Measurements from ENCODE around the gene TMPRSS4. TPM values are rescaled to one million over a fixed set of nuclear protein-coding genes. Genes with fewer than 3 reads are reported as not detected.

The TMPRSS4 gene
- total RNA-seq, 1 donor from 2014 or later = not detected

DNA sequence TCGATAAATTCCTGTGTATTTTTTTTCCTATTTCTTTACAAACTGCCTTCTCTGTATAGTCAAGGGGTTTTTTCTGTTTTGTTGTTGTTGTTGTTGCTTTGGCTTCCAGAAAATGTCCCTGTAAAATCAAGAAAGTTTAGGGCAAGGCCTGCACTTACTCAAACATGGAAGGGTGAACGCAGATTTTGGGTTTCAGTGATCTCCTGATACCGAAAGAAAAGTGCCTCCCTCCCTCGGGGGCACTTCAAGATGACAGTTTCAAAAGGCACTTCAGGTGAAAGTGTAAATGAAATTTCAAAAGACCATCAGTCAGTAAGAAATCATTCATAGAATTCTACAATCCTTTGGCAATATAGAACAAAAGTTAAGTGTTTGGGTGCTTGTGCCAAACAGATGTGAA, 43.4 kb upstream of the TMPRSS4 start:
- Mint-ChIP-seq H3K27ac (ENCODE audit: unreplicated experiment) (no peak overlapping the region), H3K4me1 (ENCODE audit: low read depth, unreplicated experiment) (no peaks in the 10 kb centered on the region), H3K27me3 (ENCODE audit: low read depth, unreplicated experiment) (peaks cover 37% of the 10 kb centered on the region), H3K4me3 (ENCODE audit: unreplicated experiment) (no peak overlapping the region), H3K36me3 (ENCODE audit: low read depth, unreplicated experiment) (no peaks in the 10 kb centered on the region), H3K9me3 (ENCODE audit: unreplicated experiment) (no peaks in the 10 kb centered on the region)
- DNase-seq (ENCODE audit: low read depth) = no peak
- no peaks in the 10 kb centered on the region for H3K27me3 ChIP-seq (ENCODE audit: insufficient read depth, low read length)
- no peaks in the 10 kb centered on the region for H3K4me1 ChIP-seq (ENCODE audit: insufficient read depth, low read length)
- no peak overlapping the region for H3K27ac ChIP-seq (ENCODE audit: low read depth, low read length)
- no peak for FAIRE-seq
- H3K4me3 ChIP-seq (ENCODE audit: insufficient read depth, low read depth, low read length) = no peak overlapping the region
- no peaks in the 10 kb centered on the region for H3K9me3 ChIP-seq (ENCODE audit: insufficient read depth, low read depth, low read length)
- no peak overlapping the region for H3K9ac ChIP-seq (ENCODE audit: low read length)
- no peaks in the 10 kb centered on the region for H4K20me1 ChIP-seq (ENCODE audit: insufficient read depth, low read length)
- no peak overlapping the region for H2AFZ ChIP-seq (ENCODE audit: low read depth, low read length)
- H3K36me3 ChIP-seq (ENCODE audit: insufficient read depth, low read length) = no peaks in the 10 kb centered on the region
- TF ChIP-seq, protein P1, sequence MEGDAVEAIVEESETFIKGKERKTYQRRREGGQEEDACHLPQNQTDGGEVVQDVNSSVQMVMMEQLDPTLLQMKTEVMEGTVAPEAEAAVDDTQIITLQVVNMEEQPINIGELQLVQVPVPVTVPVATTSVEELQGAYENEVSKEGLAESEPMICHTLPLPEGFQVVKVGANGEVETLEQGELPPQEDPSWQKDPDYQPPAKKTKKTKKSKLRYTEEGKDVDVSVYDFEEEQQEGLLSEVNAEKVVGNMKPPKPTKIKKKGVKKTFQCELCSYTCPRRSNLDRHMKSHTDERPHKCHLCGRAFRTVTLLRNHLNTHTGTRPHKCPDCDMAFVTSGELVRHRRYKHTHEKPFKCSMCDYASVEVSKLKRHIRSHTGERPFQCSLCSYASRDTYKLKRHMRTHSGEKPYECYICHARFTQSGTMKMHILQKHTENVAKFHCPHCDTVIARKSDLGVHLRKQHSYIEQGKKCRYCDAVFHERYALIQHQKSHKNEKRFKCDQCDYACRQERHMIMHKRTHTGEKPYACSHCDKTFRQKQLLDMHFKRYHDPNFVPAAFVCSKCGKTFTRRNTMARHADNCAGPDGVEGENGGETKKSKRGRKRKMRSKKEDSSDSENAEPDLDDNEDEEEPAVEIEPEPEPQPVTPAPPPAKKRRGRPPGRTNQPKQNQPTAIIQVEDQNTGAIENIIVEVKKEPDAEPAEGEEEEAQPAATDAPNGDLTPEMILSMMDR (IDR thresholded peaks at IDR 0.05; ENCODE audit: insufficient read depth, low read depth, low read length) = no peak
- no peak for TF ChIP-seq EZH2 (IDR thresholded peaks at IDR 0.05; ENCODE audit: insufficient read depth, low read length)
- no peak overlapping the region for H3K4me2 ChIP-seq (ENCODE audit: low read length)
- H3K79me2 ChIP-seq (ENCODE audit: insufficient read depth, low read length) = no peaks in the 10 kb centered on the region

DNA sequence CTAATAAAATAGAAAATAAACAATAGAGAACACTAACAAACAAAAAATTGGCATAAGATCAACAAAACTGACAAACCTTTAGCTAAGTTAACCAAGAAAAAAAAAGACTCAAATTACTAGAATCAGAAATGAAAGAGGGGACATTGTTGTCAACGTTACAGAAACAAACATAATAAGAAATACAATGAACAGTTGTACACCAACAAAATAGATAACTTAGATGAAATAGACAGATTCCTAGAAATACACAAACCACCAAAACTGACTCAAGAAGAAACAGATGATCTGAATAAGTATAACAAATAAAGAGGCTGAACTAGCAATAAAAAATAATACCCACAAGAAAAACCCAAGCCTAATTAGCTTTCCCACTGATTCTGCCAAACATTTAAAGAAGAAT, 34.7 kb upstream of the TMPRSS4 start:
- Mint-ChIP-seq H3K36me3 (ENCODE audit: low read depth, unreplicated experiment) (no peaks in the 10 kb centered on the region), H3K9me3 (ENCODE audit: unreplicated experiment) (no peaks in the 10 kb centered on the region), H3K4me1 (ENCODE audit: low read depth, unreplicated experiment) (no peaks in the 10 kb centered on the region), H3K27me3 (ENCODE audit: low read depth, unreplicated experiment) (peaks cover 26% of the 10 kb centered on the region), H3K27ac (ENCODE audit: unreplicated experiment) (no peak overlapping the region), H3K4me3 (ENCODE audit: unreplicated experiment) (no peak overlapping the region)
- Histone ChIP-seq H4K20me1 (ENCODE audit: insufficient read depth, low read length) (no peaks in the 10 kb centered on the region), H3K36me3 (ENCODE audit: insufficient read depth, low read length) (no peaks in the 10 kb centered on the region), H3K4me3 (ENCODE audit: insufficient read depth, low read depth, low read length) (no peak overlapping the region), H3K4me1 (ENCODE audit: insufficient read depth, low read length) (no peaks in the 10 kb centered on the region), H3K79me2 (ENCODE audit: insufficient read depth, low read length) (no peaks in the 10 kb centered on the region), H3K27me3 (ENCODE audit: insufficient read depth, low read length) (peaks cover 10% of the 10 kb centered on the region), H3K9me3 (ENCODE audit: insufficient read depth, low read depth, low read length) (no peaks in the 10 kb centered on the region), H3K4me2 (ENCODE audit: low read length) (no peak overlapping the region), H3K9ac (ENCODE audit: low read length) (no peak overlapping the region), H2AFZ (ENCODE audit: low read depth, low read length) (no peak overlapping the region), H3K27ac (ENCODE audit: low read depth, low read length) (no peak overlapping the region)
- no peak for FAIRE-seq
- DNase-seq (ENCODE audit: low read depth) = no peak
- TF ChIP-seq EZH2 (IDR thresholded peaks at IDR 0.05; ENCODE audit: insufficient read depth, low read length) = no peak

DNA sequence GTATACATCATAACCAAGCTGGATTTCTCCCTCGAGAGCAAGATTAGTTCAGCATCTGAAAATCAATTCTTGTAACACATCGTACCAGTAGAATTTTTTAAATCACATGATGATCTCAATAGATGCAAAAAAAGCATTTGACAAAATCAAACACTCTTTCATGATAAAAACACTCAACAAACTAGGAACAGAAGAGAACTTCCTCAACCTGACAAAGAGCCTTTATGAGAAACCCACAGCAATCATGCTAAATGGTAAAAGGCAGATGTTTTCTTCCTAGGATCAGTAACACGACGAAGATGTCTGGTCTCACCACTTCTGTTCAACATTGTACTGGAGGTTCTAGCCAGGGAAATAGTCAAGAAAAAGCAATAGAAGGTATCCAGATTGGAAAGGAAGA, 34.1 kb upstream of the TMPRSS4 start:
- Histone ChIP-seq H3K27ac (ENCODE audit: low read depth, low read length) (no peak overlapping the region), H4K20me1 (ENCODE audit: insufficient read depth, low read length) (no peaks in the 10 kb centered on the region), H3K79me2 (ENCODE audit: insufficient read depth, low read length) (no peaks in the 10 kb centered on the region), H3K9me3 (ENCODE audit: insufficient read depth, low read depth, low read length) (no peaks in the 10 kb centered on the region), H3K36me3 (ENCODE audit: insufficient read depth, low read length) (no peaks in the 10 kb centered on the region), H2AFZ (ENCODE audit: low read depth, low read length) (no peak overlapping the region), H3K4me2 (ENCODE audit: low read length) (no peak overlapping the region), H3K9ac (ENCODE audit: low read length) (no peak overlapping the region), H3K27me3 (ENCODE audit: insufficient read depth, low read length) (peaks cover 12% of the 10 kb centered on the region), H3K4me3 (ENCODE audit: insufficient read depth, low read depth, low read length) (no peak overlapping the region), H3K4me1 (ENCODE audit: insufficient read depth, low read length) (no peaks in the 10 kb centered on the region)
- Mint-ChIP-seq H3K4me1 (ENCODE audit: low read depth, unreplicated experiment) (no peaks in the 10 kb centered on the region), H3K27ac (ENCODE audit: unreplicated experiment) (no peak overlapping the region), H3K4me3 (ENCODE audit: unreplicated experiment) (no peak overlapping the region), H3K36me3 (ENCODE audit: low read depth, unreplicated experiment) (no peaks in the 10 kb centered on the region), H3K27me3 (ENCODE audit: low read depth, unreplicated experiment) (peaks cover 23% of the 10 kb centered on the region), H3K9me3 (ENCODE audit: unreplicated experiment) (no peaks in the 10 kb centered on the region)
- FAIRE-seq = no peak
- TF ChIP-seq, protein P1 (IDR thresholded peaks at IDR 0.05; ENCODE audit: insufficient read depth, low read depth, low read length) = no peak
- TF ChIP-seq EZH2 (IDR thresholded peaks at IDR 0.05; ENCODE audit: insufficient read depth, low read length) = no peak
- no peak for DNase-seq (ENCODE audit: low read depth)

Data from astrocyte (in vitro differentiated cells and primary cell).